ENCODE data around the gene IFNA5. TPM values are rescaled to one million over a fixed set of nuclear protein-coding genes. Genes with fewer than 3 reads are reported as not detected.

IFNA5 gene
- polyA plus RNA-seq (2012; ENCODE audit: insufficient read depth, insufficient read length, low read depth), result not detected

DNA sequence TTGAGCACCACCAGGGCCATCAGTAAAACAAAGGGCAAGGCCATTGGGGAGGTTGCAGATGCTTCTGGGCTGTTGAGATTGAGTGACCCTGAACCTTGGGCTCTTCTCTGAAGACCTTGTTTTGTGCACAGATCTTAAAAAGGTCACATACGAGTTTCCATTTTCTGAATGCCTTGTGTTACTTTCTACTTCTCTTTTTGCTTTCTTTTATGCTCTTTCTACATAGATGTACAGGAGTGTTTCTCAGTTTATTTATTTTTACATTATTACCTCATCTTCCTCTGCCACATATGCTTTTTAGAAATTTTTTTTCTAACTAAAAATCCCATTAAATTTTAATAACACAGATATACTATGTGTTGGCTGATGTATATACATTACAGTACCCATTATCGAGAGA, at the start of gene IFNA5:
Gene IFNA5, minus strand, starts transcription at position 101 of the 400 bp plus-strand sequence. Its CDS starts 57 bp downstream, at position 44.
- Histone ChIP-seq H3K36me3 (no peaks in the 10 kb centered on the region), H3K4me1 (no peaks in the 10 kb centered on the region), H3K4me3 (ENCODE audit: low read depth, low read length) (no peak within 1 kb of the TSS), H3K9me3 (no peaks in the 10 kb centered on the region), H3K27me3 (peaks cover 41% of the 10 kb centered on the region)
- DNase-seq, result no peak
- TF ChIP-seq, protein P1, sequence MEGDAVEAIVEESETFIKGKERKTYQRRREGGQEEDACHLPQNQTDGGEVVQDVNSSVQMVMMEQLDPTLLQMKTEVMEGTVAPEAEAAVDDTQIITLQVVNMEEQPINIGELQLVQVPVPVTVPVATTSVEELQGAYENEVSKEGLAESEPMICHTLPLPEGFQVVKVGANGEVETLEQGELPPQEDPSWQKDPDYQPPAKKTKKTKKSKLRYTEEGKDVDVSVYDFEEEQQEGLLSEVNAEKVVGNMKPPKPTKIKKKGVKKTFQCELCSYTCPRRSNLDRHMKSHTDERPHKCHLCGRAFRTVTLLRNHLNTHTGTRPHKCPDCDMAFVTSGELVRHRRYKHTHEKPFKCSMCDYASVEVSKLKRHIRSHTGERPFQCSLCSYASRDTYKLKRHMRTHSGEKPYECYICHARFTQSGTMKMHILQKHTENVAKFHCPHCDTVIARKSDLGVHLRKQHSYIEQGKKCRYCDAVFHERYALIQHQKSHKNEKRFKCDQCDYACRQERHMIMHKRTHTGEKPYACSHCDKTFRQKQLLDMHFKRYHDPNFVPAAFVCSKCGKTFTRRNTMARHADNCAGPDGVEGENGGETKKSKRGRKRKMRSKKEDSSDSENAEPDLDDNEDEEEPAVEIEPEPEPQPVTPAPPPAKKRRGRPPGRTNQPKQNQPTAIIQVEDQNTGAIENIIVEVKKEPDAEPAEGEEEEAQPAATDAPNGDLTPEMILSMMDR (IDR thresholded peaks at IDR 0.05; ENCODE audit: low read depth, low read length), result no peak

DNA sequence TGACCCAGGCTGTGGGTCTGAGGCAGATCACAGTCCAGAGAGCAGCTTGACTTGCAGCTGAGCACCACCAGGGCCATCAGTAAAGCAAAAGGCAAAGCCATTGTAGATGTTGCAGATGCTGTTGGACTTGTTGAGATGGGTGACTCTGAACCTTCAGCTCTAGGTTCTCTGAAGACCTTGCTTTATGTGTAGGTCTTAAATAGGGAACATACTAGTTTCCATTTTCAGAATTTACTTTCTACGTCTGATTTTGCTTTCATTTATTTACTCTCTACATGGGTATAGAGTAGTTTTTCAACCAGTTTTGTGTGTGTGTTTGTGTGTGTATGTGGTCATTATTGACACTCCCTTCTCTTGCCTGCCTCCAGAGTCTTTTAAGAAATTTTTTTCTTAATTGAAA, 45.7 kb upstream of the IFNA5 start, which contains the start of gene IFNA6:
Gene IFNA6, minus strand, starts transcription at position 101 of the 400 bp plus-strand sequence. Its CDS starts 0 bp downstream, at position 101.
- TF ChIP-seq, protein P1 (IDR thresholded peaks at IDR 0.05; ENCODE audit: low read depth, low read length), result no peak
- Histone ChIP-seq H3K4me1 (no peaks in the 10 kb centered on the region), H3K27me3 (no peaks in the 10 kb centered on the region; the same call in 1 of the 2 replicates), H3K36me3 (no peaks in the 10 kb centered on the region), H3K4me3 (ENCODE audit: low read depth, low read length) (no peak within 1 kb of the TSS), H3K9me3 (no peaks in the 10 kb centered on the region)
- no peak for DNase-seq

DNA sequence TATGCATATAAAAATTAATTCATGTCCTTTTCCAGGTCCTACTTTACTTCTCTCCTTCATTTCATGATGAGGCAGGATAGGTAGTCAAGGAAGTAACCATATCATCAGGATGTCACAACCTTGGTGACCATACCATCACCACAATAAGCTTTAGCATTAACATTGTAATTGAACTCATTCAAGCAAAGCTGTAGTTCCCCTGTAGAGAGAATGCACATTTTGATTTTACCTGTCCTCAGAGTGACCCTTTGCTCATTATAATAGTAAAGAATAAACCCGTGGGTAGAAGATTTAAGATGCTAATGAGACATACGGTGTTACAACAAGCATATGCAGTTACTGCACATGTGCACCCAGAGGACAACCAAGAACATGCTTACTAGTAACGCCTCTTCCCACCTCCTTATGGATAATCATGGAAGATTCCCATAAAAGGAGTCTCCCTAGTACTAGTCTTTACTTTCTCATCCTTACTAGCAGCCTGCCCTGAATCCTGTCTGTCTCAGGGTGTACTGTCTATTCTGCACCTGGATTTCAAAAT, 43.4 kb upstream of the IFNA5 start:
- H3K27me3 ChIP-seq, result no peaks in the 10 kb centered on the region; the same call in 1 of the 2 replicates
- DNase-seq, result no peak
- no peak overlapping the region for H3K4me3 ChIP-seq (ENCODE audit: low read depth, low read length)
- no peaks in the 10 kb centered on the region for H3K9me3 ChIP-seq
- H3K36me3 ChIP-seq, result no peaks in the 10 kb centered on the region
- no peaks in the 10 kb centered on the region for H3K4me1 ChIP-seq
- TF ChIP-seq, protein P1 (IDR thresholded peaks at IDR 0.05; ENCODE audit: low read depth, low read length), result no peak

DNA sequence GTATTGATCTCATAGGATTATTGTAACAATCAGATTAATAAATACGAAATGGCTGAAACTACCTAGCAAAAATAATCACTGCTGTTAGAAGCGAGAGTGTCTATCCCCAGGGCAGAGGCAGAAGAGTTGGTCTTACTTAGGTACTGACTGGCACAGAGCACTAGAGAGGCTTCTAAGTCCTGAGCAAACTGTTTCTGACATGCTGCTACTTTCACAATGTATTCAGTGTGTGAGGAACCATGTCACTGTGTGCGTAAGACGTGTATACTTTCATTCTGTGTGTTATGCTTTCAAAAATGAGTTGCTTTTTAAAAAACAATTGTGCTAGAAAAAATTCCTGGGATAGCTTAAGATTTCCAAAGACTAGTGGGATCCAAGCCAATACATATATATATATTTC, 35.6 kb upstream of the IFNA5 start:
- H3K27me3 ChIP-seq, result peaks cover 4% of the 10 kb centered on the region
- TF ChIP-seq, protein P1 (IDR thresholded peaks at IDR 0.05; ENCODE audit: low read depth, low read length), result no peak
- H3K4me1 ChIP-seq, result no peaks in the 10 kb centered on the region
- H3K9me3 ChIP-seq, result no peaks in the 10 kb centered on the region
- H3K36me3 ChIP-seq, result no peaks in the 10 kb centered on the region
- no peak overlapping the region for H3K4me3 ChIP-seq (ENCODE audit: low read depth, low read length)
- no peak for DNase-seq

DNA sequence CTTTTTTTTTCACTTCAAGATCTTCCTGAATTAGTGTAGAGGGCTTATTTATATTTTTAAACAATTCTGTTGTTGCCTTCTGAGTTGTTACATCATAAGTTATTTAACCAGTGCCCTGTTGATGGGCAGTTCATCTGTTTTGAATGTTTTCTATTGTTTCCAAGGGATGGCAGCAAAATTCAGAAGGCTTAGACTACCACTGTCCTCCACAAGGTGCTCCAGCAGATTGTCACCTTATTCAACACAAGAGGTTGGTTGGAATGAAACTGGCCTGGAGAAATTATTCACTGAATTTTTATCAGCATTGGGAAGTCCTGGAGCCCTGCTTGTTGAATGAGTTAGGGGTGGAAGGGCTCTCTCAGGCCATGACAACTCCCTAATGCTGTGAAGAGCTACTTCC, 31.3 kb upstream of the IFNA5 start:
- Histone ChIP-seq H3K4me1 (peaks cover 6% of the 10 kb centered on the region), H3K27me3 (peaks cover 4% of the 10 kb centered on the region; the same call in 1 of the 2 replicates), H3K4me3 (ENCODE audit: low read depth, low read length) (no peak overlapping the region), H3K9me3 (no peaks in the 10 kb centered on the region), H3K36me3 (peaks cover 6% of the 10 kb centered on the region)
- TF ChIP-seq, protein P1 (IDR thresholded peaks at IDR 0.05; ENCODE audit: low read depth, low read length), result no peak
- no peak for DNase-seq
